ENCODE measurements around the gene BPGM.

BPGM gene

GRCh38 chr7:134646425-134647305 lies at the start of gene BPGM:
Gene BPGM, plus strand, starts transcription at chr7:134646853. Its CDS starts 14,655 bp downstream, at chr7:134661508.
- in situ Hi-C loops (cut with HindIII; ENCODE audit: low pct_ligation_motif_present, low pct_unique_long_range_greater_than_20kb, low sequenced_read_pairs) = no loop called here
- DNase-seq = peak; percentile 100

GRCh38 chr7:134599371-134599770 lies 47.3 kb upstream of the BPGM start:
- in situ Hi-C loops (cut with HindIII; ENCODE audit: low pct_ligation_motif_present, low pct_unique_long_range_greater_than_20kb, low sequenced_read_pairs) = no loop called here
- no peak for DNase-seq

- DNase-seq = no peak
- in situ Hi-C loops (cut with HindIII; ENCODE audit: low pct_ligation_motif_present, low pct_unique_long_range_greater_than_20kb, low sequenced_read_pairs) = no loop called here
These were observed 45.2 kb upstream of the BPGM start for GRCh38 chr7:134601459-134601858.

DNA sequence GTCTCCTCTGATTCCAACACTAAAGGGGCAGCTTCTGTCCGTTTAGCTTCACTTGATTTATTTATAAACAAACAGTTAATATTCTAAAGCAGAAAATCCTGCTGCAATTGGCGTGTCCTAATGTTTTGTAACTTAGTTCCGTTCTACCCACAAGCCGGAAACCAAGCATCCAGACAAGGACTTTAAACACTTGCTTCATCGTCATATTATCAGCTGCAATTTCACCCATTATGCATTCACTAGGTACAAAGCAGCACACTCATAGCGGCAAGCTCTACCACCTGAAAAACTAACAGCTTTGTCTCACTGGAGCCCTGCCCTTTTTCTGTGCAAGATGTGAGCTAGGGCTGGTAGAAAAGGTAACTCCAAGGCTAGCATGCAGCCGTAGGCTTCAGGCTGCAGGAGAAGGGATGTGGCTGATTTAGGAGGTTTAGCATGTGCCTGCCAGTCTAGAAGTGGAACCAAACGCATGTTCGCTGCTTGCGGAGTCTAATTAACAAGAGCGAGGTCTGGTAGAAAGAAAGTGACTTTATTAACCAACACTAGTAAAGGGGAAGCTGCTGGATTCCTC lies 43.7 kb upstream of the BPGM start:
- DNase-seq = no peak
- in situ Hi-C loops (cut with HindIII; ENCODE audit: low pct_ligation_motif_present, low pct_unique_long_range_greater_than_20kb, low sequenced_read_pairs) = no loop called here

- peak; percentile 71 for DNase-seq
- in situ Hi-C loops (cut with HindIII; ENCODE audit: low pct_ligation_motif_present, low pct_unique_long_range_greater_than_20kb, low sequenced_read_pairs) = no loop called here
These were observed 40.4 kb upstream of the BPGM start for GRCh38 chr7:134605978-134606923.

DNA sequence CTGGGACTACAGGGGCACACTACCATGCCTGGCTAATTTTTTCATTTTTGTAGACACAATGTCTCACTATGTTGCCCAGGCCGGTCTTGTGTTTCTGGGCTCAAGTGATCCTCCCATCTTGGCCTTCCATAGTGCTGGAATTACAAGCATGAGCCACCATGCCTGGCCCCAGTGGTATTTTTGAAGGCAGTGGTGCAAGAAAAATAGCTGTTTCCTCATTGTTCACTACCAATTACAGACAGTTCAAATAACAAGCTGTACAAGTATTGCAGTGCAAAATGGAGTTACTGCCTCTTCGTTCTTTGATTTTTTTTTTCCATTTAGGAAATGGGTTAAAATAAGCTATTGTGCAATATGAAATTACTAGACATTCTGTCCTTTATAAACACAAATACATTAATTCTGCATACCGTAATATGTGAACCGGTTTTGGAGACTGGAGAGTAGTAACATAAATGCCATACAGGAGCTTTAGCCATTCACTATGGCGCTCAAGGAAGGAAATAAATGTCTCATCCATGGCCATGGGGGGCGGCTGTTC lies 35.0 kb upstream of the BPGM start:
- in situ Hi-C loops (cut with HindIII; ENCODE audit: low pct_ligation_motif_present, low pct_unique_long_range_greater_than_20kb, low sequenced_read_pairs) = no loop called here
- no peak for DNase-seq

DNA sequence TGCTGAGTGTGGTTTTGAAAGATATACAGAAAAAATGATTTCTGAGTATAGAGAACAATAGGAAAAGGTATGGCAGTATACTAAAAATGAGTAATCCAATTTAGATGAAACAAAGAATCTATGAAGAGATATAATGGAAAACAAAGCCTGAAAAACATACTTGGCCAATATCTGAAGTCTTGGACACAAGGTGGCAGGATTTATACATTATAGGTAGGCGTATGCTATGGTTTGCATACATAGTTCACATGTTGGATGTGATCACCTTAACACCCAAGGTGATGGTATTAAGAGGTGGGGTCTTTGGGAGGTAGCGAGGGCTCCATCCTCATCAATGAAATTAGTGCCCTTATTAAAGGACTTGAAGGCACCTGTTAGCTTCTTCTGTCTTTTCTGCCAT lies 34.5 kb upstream of the BPGM start:
- DNase-seq = no peak
- in situ Hi-C loops (cut with HindIII; ENCODE audit: low pct_ligation_motif_present, low pct_unique_long_range_greater_than_20kb, low sequenced_read_pairs) = no loop called here

GRCh38 chr7:134613623-134614347 lies 32.9 kb upstream of the BPGM start:
- in situ Hi-C loops (cut with HindIII; ENCODE audit: low pct_ligation_motif_present, low pct_unique_long_range_greater_than_20kb, low sequenced_read_pairs) = no loop called here
- DNase-seq = no peak

GRCh38 chr7:134616611-134617010 lies 30.0 kb upstream of the BPGM start:
- in situ Hi-C loops (cut with HindIII; ENCODE audit: low pct_ligation_motif_present, low pct_unique_long_range_greater_than_20kb, low sequenced_read_pairs) = no loop called here
- DNase-seq = no peak

DNA sequence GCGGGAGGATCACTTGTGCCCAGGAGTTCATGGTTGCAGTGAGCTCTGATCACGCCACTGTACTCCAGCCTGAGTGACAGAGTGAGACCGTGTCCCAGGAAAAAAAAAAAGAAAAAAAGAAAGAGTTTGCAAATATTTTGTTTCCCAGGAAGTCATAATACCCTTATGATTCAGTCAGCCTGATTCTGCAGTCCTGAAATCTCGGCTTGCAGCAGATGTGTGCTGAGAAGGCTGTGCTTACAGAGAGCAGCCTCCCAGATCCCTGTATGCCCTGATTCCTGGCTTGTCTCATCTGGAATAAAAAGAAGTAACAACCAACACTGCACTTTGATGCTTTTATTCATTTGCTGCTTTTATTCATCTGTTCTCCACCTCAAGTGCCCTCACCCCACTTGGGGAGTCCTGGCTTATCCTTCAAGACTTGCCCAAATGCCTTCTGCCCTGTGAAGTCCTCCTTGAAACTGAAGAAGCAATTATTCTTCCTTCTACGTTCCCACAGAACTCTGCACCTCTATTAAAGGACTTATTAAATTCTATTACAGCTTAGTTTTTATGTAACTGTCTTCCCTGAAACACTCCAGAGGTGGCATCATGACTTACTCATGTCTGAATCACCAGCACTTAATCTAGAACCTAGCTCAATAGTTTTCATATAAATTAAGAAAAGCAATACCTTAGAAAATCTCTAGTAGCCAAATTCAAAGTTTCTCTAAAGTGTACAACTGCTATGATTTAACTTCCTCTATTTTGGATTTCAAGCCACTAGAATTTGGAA lies 27.7 kb upstream of the BPGM start:
- in situ Hi-C loops (cut with HindIII; ENCODE audit: low pct_ligation_motif_present, low pct_unique_long_range_greater_than_20kb, low sequenced_read_pairs) = no loop called here
- DNase-seq = no peak

DNA sequence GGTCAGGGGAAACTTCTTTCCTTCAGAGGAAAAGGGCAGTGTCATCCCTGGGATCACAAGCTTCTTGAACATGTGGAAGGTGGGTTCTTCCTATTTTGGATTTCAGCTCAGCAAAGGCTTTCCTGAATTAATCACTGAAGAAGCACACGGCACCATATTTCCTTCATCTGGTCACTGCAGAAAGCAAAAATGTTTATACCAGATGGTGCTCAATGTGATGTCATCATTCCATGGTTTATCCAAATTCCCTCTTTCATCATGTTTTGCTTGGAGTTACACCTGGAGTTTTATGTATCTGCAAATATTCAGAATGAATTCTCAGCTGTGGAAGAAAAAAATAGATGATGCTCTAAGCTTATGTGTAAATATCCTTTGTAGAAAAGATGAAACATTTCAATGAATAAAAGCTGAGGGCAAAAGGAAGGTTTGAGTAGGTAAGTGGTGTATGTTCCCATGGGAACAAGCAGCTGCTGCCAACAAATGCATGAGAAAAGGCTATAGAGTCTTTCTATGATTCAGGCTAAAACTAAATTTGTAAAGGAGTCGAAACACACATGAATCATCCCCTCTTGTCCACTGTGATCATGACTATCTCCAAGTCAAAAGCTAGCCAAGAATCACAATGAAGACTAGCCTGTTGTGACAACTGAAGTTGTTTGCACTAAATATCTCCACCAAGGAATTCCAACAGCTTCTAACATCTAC lies 26.9 kb upstream of the BPGM start:
- no peak for DNase-seq
- in situ Hi-C loops (cut with HindIII; ENCODE audit: low pct_ligation_motif_present, low pct_unique_long_range_greater_than_20kb, low sequenced_read_pairs) = no loop called here

- in situ Hi-C loops (cut with HindIII; ENCODE audit: low pct_ligation_motif_present, low pct_unique_long_range_greater_than_20kb, low sequenced_read_pairs) = no loop called here
- no peak for DNase-seq
These were observed 24.2 kb upstream of the BPGM start for GRCh38 chr7:134622303-134622995.

DNA sequence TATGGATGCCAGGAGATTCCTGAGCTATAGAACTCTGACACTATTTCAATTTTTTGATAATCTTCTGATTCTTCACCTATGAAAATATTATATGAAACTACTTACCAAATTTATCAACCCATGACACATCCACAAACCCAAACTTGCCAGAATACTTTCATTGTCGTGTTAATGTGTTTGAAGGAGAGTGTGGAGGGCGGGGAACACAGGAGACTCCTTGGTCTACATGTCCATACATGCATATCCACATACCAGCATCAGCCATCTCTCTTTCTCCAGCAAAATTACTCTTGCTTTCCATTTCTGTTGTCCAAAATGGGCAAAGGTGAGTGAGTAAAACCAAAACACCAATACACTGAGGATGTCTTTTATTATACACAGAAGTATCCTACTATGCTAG lies 23.5 kb upstream of the BPGM start:
- in situ Hi-C loops (cut with HindIII; ENCODE audit: low pct_ligation_motif_present, low pct_unique_long_range_greater_than_20kb, low sequenced_read_pairs) = no loop called here
- no peak for DNase-seq

- in situ Hi-C loops (cut with HindIII; ENCODE audit: low pct_ligation_motif_present, low pct_unique_long_range_greater_than_20kb, low sequenced_read_pairs) = no loop called here
- no peak for DNase-seq
These were observed 21.1 kb upstream of the BPGM start for GRCh38 chr7:134625550-134625949.

- in situ Hi-C loops (cut with HindIII; ENCODE audit: low pct_ligation_motif_present, low pct_unique_long_range_greater_than_20kb, low sequenced_read_pairs) = no loop called here
- DNase-seq = no peak
These were observed 19.4 kb upstream of the BPGM start for GRCh38 chr7:134627109-134627774.

DNA sequence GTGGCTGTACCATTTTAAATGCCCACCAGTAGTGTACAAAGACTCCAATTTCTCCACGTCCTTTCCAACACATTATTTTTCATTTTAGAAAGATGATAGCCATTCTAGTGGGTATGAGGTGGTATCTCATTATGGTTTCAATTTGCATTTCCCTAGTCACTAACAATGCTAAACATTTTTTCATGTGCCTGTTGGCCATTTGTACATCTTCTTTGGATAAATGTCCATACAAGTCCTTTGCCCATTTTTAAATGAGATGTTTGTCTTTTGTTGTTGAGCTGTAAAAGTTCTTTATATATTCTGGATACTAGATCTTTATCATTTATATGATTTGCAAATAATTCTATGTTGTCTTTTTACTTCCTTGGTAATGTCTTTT lies 18.9 kb upstream of the BPGM start:
- no peak for DNase-seq
- in situ Hi-C loops (cut with HindIII; ENCODE audit: low pct_ligation_motif_present, low pct_unique_long_range_greater_than_20kb, low sequenced_read_pairs) = no loop called here

Measured in ACHN (cell line).